Stimulated activated CD8-positive, alpha-beta memory T cell treated with anti-CD3 and anti-CD28 coated beads, Interleukin-7, amount 100 ng/mL, for 48 hours (primary cell): Measurements from ENCODE around the gene ZMIZ1.

Experiments used
- DNase-seq, 2 donors: peaks; one replicate each; pipeline ENCODE4 v3.0.0-alpha.2; 2020; ENCODE audit warnings: low read depth in 1 of 2; ENCODE audit errors: extremely low read depth in 1 of 2

ZMIZ1 gene

DNA sequence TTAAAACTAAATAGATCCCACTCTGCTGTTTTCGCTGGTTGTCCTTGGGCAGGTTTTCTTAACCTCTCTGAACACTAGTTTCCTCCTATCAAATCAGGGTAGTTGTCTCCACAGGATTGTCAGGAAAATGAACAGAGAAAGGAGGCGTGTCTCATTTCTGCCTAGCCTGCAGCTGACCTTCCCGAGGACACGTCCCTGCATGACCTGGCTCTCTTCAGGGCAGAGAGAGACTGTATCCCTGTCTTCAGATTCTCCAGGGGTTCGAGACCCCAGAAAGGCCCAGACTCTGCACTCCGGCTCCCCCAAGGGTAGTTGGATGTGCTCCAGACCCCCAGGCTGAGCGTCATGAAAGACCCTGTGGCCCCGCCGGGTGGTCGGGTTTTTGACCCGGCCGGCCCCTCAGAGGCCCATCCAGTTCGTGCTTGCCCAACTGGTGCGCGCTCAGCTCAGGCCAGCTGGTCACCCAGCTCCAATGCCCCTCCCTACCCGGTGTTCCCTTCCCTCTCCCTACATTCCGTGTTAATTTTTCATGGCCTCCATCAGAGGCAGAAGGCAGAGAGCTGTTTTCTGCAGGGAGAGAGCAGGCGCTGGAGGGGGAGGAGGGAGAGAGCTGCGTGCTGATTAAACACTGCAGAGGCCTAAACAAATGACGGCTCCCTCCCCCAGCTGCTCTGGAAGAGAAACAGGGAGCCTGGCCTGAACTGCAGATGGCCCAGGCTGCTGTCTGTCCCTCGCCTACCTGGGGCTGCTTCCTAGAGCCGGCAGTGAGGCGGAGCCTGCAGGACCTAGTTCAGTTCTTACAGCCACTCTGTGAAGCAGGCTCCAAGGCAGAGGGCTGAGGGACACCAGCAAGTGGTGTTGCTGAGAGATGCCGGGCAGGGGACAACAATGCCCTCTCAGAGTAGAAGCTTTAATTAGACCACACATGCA is 192.3 kb downstream of the ZMIZ1 start:
- DNase-seq, result no peak

GRCh38 chr10:79262131-79262530 is 193.4 kb downstream of the ZMIZ1 start:
- DNase-seq, result no peak

DNA sequence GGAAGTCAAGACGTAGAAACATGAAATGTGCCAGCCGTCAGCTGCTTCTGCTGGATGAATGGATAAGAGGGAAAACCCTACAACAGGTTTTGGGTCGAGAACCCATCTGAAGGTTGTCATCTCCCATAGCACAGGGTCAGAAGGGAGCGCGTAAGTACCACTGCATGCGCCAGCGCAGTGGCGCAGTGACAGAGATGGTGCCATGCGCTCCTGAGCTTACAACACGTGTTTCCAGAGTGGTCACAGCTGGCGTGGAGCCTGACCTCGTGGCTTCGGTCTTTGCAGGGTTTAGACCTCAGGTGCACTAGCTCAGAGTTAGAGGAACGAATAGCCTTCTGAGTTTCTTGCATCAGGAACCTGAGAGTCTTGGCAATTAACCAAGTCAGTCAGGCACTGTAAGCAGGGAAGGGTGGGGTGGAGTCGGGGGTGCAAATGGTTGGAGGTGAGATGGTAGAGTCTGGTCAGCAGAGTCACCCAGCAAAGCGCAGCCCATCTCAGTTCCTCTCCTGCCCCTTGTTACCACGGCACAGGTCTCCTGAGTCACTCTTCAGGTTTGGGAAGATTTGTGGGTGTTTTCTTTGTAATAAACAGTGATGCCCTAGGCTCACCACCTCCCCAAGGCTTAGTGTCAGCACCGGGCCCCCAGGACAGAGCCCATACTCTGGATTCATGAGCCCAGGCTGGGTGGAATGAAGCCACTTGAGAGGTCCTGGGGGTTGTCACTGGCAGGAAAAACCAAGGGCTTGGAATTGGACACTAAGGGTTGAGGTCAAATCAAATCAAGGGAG is 194.4 kb downstream of the ZMIZ1 start:
- no peak for DNase-seq

GRCh38 chr10:79263939-79264338 is 195.2 kb downstream of the ZMIZ1 start:
- no peak for DNase-seq

DNA sequence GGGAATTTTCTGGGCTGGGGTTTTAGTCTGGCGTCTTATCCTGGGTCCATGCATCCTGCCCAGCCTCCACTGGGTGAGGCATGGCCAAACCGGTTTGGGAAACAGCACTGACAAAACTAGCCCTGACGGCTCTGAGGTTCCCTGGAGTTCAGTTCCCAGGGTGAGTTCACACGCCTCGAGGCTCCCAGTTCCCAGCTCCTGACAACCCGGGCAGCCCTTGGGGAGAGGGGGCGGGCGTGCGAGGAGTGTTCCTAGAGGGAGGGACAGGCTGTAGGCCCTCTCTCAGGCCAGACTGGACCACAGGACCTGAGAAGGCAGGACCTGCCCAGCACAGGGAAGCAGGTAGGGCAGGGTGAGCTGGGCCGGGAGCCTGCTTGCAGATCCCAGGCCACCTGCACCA is 196.2 kb downstream of the ZMIZ1 start:
- no peak for DNase-seq

- DNase-seq, result no peak
Measured at GRCh38 chr10:79266084-79266483, 197.3 kb downstream of the ZMIZ1 start.

DNA sequence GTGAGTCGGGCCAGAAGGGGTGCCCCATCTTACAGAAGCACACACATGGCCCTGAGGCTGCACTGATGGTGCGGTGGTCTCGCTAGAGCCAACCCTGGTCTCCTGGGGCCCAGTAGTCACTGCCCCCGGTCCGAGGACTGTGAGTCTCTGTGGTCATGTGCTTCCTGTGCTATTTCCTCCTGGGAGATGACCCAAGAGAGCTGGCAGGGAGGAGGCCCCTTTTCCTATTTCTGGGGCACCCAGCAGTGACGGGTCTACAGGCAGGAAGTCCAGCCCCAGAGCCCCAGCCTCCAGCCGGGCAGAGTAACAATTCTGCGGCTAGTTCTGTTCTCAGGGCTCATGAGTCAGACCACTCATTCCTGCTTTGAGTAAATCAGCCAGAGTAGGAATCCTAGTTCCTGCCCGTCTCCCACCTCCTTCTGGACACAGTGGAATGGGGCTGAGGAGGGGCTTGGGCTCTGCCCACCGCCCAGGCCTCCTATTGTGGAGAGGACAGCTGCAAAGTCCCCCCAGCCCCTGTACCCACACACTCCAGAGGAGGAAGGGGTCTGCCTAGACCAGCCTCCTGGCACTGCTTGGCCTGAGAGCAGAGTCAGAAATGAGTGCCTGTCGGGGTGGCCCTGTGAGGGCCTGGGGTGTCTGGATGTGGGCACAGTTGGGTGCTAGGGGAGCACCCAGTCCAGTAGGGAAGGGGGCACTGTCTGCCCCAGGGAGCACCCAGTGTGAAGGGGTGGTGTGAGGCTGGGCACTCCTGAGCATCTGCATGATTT is 198.0 kb downstream of the ZMIZ1 start:
- DNase-seq, result no peak

DNA sequence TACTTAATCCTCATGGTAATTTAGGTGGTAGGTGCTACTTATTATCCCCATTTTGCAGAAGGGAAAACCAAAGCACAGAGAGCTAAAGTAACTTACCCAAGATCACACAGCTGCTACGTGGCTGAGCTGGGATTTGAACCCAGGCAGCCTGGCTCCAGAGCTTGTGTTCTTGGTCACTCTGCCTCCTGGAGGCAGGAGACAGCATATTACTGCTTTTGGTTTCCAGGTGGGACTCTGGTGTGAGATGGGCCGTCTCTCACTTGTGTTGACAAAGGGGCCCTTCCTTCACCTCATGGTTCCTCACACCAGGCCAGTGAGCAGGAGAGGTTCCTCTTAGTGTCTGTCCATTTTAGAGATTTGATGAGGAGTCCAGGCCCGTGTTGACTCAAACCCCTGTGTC is 198.7 kb downstream of the ZMIZ1 start:
- no peak for DNase-seq

DNA sequence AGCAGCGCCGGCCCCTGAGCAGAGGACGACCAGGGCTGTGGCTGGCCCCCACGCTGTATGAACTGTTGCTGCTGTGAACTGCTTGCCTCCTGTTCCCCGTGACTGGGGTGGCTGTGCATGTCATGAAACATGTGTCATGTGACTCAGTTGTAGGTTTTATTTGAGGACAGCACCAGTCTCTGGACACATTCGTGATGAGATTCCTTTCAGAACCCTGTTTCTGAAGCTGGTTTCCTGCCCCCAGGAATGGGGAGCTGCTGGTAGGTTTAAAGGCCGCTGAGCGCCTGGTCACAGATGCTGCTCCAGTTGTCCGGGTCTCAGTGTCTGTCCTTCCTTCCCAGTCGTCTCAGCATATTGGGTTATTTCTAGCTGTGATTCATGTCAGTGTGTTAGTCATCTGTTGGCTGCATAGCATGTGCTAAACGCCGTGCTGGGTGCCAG is 199.4 kb downstream of the ZMIZ1 start:
- no peak for DNase-seq

DNA sequence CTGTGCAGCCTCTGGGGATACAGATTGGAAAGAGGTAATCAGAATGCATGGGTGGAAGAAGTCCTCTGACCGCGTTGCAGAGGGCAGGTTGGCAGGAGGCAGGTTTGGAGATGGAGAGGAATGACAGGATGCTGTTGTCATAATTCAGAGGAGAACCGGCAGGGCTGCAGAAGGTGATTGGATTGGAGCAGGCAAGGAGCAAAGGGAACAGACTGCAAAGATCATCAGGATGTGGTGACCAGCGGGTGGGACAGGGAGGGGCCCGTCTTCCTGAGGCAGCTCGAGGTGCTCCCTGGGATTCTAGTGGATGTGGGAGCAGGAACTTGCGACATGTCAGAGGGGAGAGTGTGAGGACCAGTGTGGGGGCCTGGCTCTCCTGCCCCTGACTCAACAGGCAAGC is 200.0 kb downstream of the ZMIZ1 start:
- DNase-seq, result no peak

DNA sequence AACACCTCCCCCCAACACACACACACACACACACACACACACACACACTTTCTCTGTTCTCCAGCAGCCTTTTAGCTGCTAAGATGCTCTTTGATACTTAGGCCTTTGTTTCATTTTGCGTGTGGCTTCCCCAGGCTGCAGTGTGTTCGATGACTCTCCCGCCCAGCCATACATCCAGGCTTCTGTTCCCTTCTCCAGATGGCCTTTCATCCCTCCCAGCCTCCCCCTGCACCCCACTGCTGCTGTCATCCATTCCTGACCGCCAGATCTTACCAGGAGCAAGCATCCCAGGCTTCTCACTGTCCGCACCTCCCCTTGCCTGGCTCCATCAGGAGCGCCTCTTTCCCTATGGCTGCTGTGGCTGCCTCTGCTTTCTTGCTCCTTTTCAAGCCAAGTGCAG is 200.7 kb downstream of the ZMIZ1 start:
- DNase-seq, result no peak

DNA sequence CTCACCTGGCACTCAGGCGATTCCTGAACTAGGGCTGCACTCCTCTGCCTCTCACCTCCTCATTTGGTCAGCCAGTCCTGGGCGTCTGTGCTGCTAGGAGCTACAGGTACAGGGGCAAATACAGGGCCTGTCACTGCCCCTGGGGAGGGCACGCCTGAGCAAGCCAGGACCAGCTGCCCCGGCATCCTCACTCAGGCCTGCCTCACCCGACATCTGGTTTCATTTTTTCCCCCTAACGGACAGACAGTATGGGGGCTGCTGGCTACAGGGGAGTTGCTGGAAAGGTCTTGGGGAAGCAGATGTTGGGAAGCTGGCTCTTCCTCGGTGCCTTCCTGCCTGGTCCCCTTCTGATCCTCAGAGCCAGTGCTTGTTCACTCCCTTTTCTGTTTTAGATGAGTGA is 201.2 kb downstream of the ZMIZ1 start:
- DNase-seq, result no peak

DNA sequence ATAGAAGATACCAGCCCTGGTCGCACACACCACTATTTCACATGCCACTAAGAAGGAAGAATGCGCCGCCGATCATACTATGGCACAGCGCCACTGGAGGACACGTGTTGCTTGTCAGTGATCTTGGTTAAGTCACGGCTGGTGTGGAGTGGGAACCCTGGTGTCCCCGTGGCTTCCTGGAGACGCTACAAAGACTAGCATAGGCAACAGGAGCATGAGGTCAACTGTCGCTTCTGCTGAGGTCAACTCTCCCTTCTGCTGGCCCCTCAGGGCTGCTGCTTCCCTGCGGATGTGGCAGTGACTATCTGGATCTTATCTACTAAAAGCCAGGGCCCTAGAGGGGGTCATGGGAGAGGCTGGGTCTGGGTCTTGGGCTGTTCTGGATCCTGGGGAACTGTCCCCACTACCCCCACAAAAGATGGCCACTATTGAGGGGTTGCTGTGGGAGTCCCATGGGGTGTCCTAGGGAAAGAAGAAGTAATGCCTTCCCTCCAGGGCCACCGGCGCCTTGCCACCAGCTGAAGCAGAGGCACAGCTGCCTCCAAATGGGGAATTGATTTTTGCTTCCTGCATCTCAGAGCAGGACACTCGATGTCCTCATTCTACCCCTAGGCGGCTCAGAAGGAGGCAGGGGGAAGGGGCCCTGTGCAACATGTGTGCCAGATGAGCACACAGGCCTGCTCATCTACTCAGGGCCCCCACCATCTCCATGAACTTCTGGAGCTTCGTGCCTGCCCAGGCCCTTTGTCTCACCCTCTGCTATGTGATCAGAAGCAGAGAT is 201.9 kb downstream of the ZMIZ1 start:
- DNase-seq, result no peak

- DNase-seq, result no peak
Measured at GRCh38 chr10:79272353-79272752, 203.6 kb downstream of the ZMIZ1 start.

GRCh38 chr10:79273604-79274003 is 204.8 kb downstream of the ZMIZ1 start:
- DNase-seq, result no peak

- no peak for DNase-seq
Measured at GRCh38 chr10:79274279-79275104, 205.7 kb downstream of the ZMIZ1 start.

DNA sequence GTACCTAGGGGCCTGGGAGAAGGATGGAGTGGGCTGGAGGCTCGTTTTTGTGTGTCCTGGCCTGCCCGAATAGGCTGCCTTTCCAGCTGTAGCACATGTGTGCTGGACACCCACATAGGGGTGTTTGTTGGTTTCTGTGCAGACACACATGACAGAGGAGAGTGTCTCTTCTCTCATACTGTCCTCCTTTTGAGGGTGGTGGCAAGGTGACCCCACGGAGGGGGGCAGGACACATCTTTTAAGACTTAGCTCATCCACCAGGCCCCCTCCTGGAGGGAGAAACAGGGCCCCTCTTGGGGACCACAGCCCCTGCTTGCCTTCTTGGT is 206.3 kb downstream of the ZMIZ1 start:
- no peak for DNase-seq

DNA sequence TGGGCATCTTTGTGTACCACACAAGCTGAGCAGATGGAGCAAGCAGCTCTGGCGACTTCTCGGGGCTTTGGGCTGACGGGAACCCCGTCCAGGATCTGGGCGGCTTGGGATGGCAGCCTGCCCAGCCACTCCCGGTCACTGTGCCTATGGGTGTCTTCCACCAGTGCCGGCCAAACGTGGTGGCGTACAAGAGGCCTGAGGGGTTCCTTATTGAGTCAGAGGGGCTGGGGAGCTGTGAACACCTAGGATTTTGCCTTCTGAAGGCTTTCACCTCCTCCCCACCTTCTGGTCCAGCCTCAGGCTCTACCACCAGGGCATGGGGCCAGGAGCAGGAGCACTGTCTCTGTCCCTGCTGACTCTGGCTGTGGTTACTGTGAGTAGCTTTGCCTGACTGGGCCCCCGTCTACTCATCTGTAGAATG is 206.7 kb downstream of the ZMIZ1 start:
- DNase-seq, result no peak

GRCh38 chr10:79277579-79278269 is 209.0 kb downstream of the ZMIZ1 start:
- no peak for DNase-seq
